HepG2 (cell line): ENCODE measurements around the gene CCDC93. TPM values are rescaled to one million over a fixed set of nuclear protein-coding genes. Genes with fewer than 3 reads are reported as not detected.

Source experiments
- ARNTL ChIP-seq: sonication (generic); formaldehyde crosslinking; IDR thresholded peaks from 2 replicates; pipeline ENCODE4 v1.4.0; 2020; ENCODE audit warnings: mild to moderate bottlenecking, missing genetic modification reagents
- ATF2 ChIP-seq: sonication (generic); formaldehyde crosslinking; IDR thresholded peaks from 2 replicates; pipeline ENCODE4 v1.4.0; 2020; ENCODE audit warnings: missing genetic modification reagents
- CEBPG ChIP-seq: IDR thresholded peaks from 2 replicates; pipeline ENCODE4 v1.6.1; 2016
- DPF2 ChIP-seq: sonication (generic); formaldehyde crosslinking; IDR thresholded peaks from 2 replicates; pipeline ENCODE4 v1.4.0; 2020; ENCODE audit warnings: mild to moderate bottlenecking, low read depth, missing genetic modification reagents, borderline replicate concordance
- GABPB1 ChIP-seq: IDR thresholded peaks from 2 replicates; pipeline ENCODE4 v1.6.1; 2016; ENCODE audit warnings: mild to moderate bottlenecking, missing genetic modification reagents, moderate library complexity, missing compliant biosample characterization
- GTF2F1 ChIP-seq: fragments of 150-350 bp; IDR thresholded peaks from 2 replicates; pipeline ENCODE4 v1.6.1; 2014; ENCODE audit warnings: low read length
- HDAC1 ChIP-seq: sonication (generic); formaldehyde crosslinking; IDR thresholded peaks from 2 replicates; pipeline ENCODE4 v1.5.1; 2020; ENCODE audit warnings: mild to moderate bottlenecking, missing genetic modification reagents
- HDAC2 ChIP-seq: sonication (generic); formaldehyde crosslinking; IDR thresholded peaks from 2 replicates; pipeline ENCODE4 v1.4.0; 2020; ENCODE audit warnings: missing genetic modification reagents
- HHEX ChIP-seq: IDR thresholded peaks from 2 replicates; pipeline ENCODE4 v1.6.1; 2016; ENCODE audit warnings: control low read depth
- HMGXB4 ChIP-seq, 2 experiments: sonication (generic) in 1 of 2; formaldehyde crosslinking in 1 of 2; IDR thresholded peaks; 2 replicates each; pipeline versions ENCODE4 v1.4.0 to v1.6.1; 2018 to 2020; ENCODE audit warnings: missing genetic modification reagents in 2 of 2, borderline replicate concordance in 1 of 2, low read depth in 1 of 2, mild to moderate bottlenecking in 1 of 2, missing biosample characterization in 1 of 2
- HNF1B ChIP-seq: sonication (generic); formaldehyde crosslinking; IDR thresholded peaks from 2 replicates; pipeline ENCODE4 v1.5.1; 2020; ENCODE audit warnings: mild to moderate bottlenecking, moderate library complexity, missing genetic modification reagents
- MXD1 ChIP-seq: sonication (generic); formaldehyde crosslinking; IDR thresholded peaks from 2 replicates; pipeline ENCODE4 v1.4.0; 2020; ENCODE audit warnings: mild to moderate bottlenecking, missing genetic modification reagents
- POGZ ChIP-seq: sonication (generic); formaldehyde crosslinking; IDR thresholded peaks from 2 replicates; pipeline ENCODE4 v1.4.0; 2020; ENCODE audit warnings: mild to moderate bottlenecking, missing genetic modification reagents
- PRMT3 ChIP-seq: sonication (generic); formaldehyde crosslinking; IDR thresholded peaks from 2 replicates; pipeline ENCODE4 v1.8.1; 2022; ENCODE audit warnings: low read depth, mild to moderate bottlenecking, moderate library complexity, missing genetic modification reagents, borderline replicate concordance
- SAP130 ChIP-seq: IDR thresholded peaks from 2 replicates; pipeline ENCODE4 v1.6.1; 2016; ENCODE audit warnings: low read depth
- TFAP4 ChIP-seq: sonication (generic); IDR thresholded peaks from 2 replicates; pipeline ENCODE4 v1.6.1; 2016; ENCODE audit warnings: low read depth, borderline replicate concordance
- TOPORS ChIP-seq: sonication (generic); formaldehyde crosslinking; IDR thresholded peaks from 2 replicates; pipeline ENCODE4 v1.8.0; 2023; ENCODE audit warnings: mild to moderate bottlenecking, missing genetic modification reagents
- U2AF1 ChIP-seq: fragments of 200-400 bp; formaldehyde crosslinking; optimal IDR thresholded peaks from 2 replicates; pipeline ENCODE3; 2017; ENCODE audit warnings: mild to moderate bottlenecking, low read depth, low read length
- ZBTB38 ChIP-seq: sonication (generic); formaldehyde crosslinking; IDR thresholded peaks from 2 replicates; pipeline ENCODE4 v1.5.1; 2020; ENCODE audit warnings: mild to moderate bottlenecking, missing genetic modification reagents
- ZFP91 ChIP-seq: sonication (generic); formaldehyde crosslinking; IDR thresholded peaks from 2 replicates; pipeline ENCODE4 v1.9.0; 2022; ENCODE audit warnings: missing genetic modification reagents, mild to moderate bottlenecking, borderline replicate concordance
- ZNF331 ChIP-seq: sonication (generic); formaldehyde crosslinking; IDR thresholded peaks from 2 replicates; pipeline ENCODE4 v1.4.0; 2020; ENCODE audit warnings: missing genetic modification reagents
- polyA plus RNA-seq, 8 experiments: library from polyadenylated mRNA; depleted of rRNA in 3 of 8; stranded (reverse) in 7 of 8; unstranded in 1 of 8; fragments of >200 nt; fragmentation: Illumina TruSeq in 4 of 8; extraction: Trizol in 4 of 8; gene quantifications; 2 replicates each; pipeline versions ENCODE4 v1.2.1 to v1.2.3, GENCODE V29; 2011 to 2016; ENCODE audit warnings: low read depth in 4 of 8, missing spikeins in 1 of 8, mixed read lengths in 1 of 8; ENCODE audit not compliant: insufficient read depth in 1 of 8
- total RNA-seq, 5 experiments: library from RNA; depleted of rRNA; stranded (reverse); fragments of >200 nt; fragmentation: Illumina TruSeq; extraction: Trizol; gene quantifications; 2 replicates each; pipeline ENCODE4 v1.2.3, GENCODE V29; 2016; ENCODE audit warnings: low read depth in 1 of 5

Gene CCDC93
- total and polyA plus RNA-seq, 2 of the 13 experiments (the other 11 are each of a cell fraction or from before 2014, with no cell fraction given) = 37.2 to 53.2 TPM

GRCh38 chr2:117917223-117917917, 96.5 kb downstream of the CCDC93 start (continued):
- TF ChIP-seq HMGXB4 (CRISPR knock-in tag; IDR thresholded peaks at IDR 0.05; ENCODE audit: borderline replicate concordance in 1 of 2, low read depth in 1 of 2) (peak in 1 of 2 experiments; percentile 64; a peak in 2 of 4 replicates), CEBPG (peak; percentile 27; the same call in 1 of the 2 replicates), DPF2 (CRISPR knock-in tag) (0 out of 2 replicates have a peak, but pooled peaks have one; percentile 29), TOPORS (CRISPR knock-in tag) (0 out of 2 replicates have a peak, but pooled peaks have one; percentile 22), MXD1 (CRISPR knock-in tag) (no peak), SAP130 (CRISPR knock-in tag) (peak; percentile 48; the same call in 1 of the 2 replicates), GABPB1 (CRISPR knock-in tag) (peak; percentile 33; the same call in 1 of the 2 replicates), ATF2 (CRISPR knock-in tag) (0 out of 2 replicates have a peak, but pooled peaks have one; percentile 61), U2AF1 (no peak), POGZ (CRISPR knock-in tag) (peak; percentile 69; the same call in 1 of the 2 replicates), ARNTL (CRISPR knock-in tag) (0 out of 2 replicates have a peak, but pooled peaks have one; percentile 34), TFAP4 (no peak), ZNF331 (CRISPR knock-in tag) (peak; percentile 45; the same call in 1 of the 2 replicates), HDAC2 (CRISPR knock-in tag) (peak; percentile 59; the same call in 1 of the 2 replicates), HHEX (CRISPR knock-in tag) (0 out of 2 replicates have a peak, but pooled peaks have one; percentile 14), HNF1B (CRISPR knock-in tag) (peak; percentile 59; the same call in 1 of the 2 replicates), GTF2F1 (peak; percentile 17; the same call in 1 of the 2 replicates), ZBTB38 (peak; percentile 63; the same call in 1 of the 2 replicates), PRMT3 (CRISPR knock-in tag) (no peak), HDAC1 (CRISPR knock-in tag) (peak; percentile 35; the same call in 1 of the 2 replicates), ZFP91 (CRISPR knock-in tag) (peak; percentile 76)
